ENCODE results near the gene ZNF639. TPM values are rescaled to one million over a fixed set of nuclear protein-coding genes. Genes with fewer than 3 reads are reported as not detected.

Gene ZNF639
- total RNA-seq, 2 donors from 2014 or later: 63.6 to 68.9 TPM

- H3K36me3 Mint-ChIP-seq (ENCODE audit: low read depth): no peaks in the 10 kb centered on the region
- H3K4me1 Mint-ChIP-seq: no peaks in the 10 kb centered on the region
- H3K27ac Mint-ChIP-seq: no peak overlapping the region
- H3K4me3 Mint-ChIP-seq: no peak overlapping the region
- ATAC-seq: no peak
- H3K9me3 ChIP-seq (ENCODE audit: control insufficient read depth, low read length, poor library complexity, severe bottlenecking): no peaks in the 10 kb centered on the region
- DNase-seq: no peak
- no peaks in the 10 kb centered on the region for H3K27me3 Mint-ChIP-seq
Observed at GRCh38 chr3:179330438-179330837, 7.6 kb downstream of the ZNF639 start.

- no peaks in the 10 kb centered on the region for H3K36me3 Mint-ChIP-seq (ENCODE audit: low read depth)
- DNase-seq: no peak
- no peaks in the 10 kb centered on the region for H3K9me3 ChIP-seq (ENCODE audit: control insufficient read depth, low read length, poor library complexity, severe bottlenecking)
- ATAC-seq: no peak
- H3K4me3 Mint-ChIP-seq: no peak overlapping the region
- no peaks in the 10 kb centered on the region for H3K27me3 Mint-ChIP-seq
- no peaks in the 10 kb centered on the region for H3K4me1 Mint-ChIP-seq
- no peak overlapping the region for H3K27ac Mint-ChIP-seq
Observed at GRCh38 chr3:179332240-179332639, 9.4 kb downstream of the ZNF639 start.

DNA sequence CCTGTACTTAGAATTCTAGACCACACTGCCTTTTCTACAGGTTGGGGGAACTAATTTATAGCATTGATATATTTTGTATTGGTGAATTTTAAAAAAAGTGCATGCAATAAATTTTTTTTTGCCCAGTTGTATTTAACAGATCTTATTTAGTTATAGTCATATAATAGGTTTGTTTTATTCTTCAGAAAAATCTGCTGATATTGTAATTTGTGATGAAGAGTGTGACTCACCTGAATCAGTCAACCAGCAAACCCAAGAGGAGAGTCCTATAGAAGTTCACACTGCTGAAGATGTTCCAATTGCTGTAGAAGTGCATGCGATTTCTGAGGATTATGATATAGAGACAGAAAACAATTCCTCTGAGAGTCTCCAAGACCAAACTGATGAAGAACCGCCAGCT is 10.3 kb downstream of the ZNF639 start:
- H3K27ac Mint-ChIP-seq: no peak overlapping the region
- no peaks in the 10 kb centered on the region for H3K4me1 Mint-ChIP-seq
- no peak overlapping the region for H3K4me3 Mint-ChIP-seq
- H3K27me3 Mint-ChIP-seq: no peaks in the 10 kb centered on the region
- no peaks in the 10 kb centered on the region for H3K9me3 ChIP-seq (ENCODE audit: control insufficient read depth, low read length, poor library complexity, severe bottlenecking)
- ATAC-seq (no peak), DNase-seq (no peak)
- no peaks in the 10 kb centered on the region for H3K36me3 Mint-ChIP-seq (ENCODE audit: low read depth)

DNA sequence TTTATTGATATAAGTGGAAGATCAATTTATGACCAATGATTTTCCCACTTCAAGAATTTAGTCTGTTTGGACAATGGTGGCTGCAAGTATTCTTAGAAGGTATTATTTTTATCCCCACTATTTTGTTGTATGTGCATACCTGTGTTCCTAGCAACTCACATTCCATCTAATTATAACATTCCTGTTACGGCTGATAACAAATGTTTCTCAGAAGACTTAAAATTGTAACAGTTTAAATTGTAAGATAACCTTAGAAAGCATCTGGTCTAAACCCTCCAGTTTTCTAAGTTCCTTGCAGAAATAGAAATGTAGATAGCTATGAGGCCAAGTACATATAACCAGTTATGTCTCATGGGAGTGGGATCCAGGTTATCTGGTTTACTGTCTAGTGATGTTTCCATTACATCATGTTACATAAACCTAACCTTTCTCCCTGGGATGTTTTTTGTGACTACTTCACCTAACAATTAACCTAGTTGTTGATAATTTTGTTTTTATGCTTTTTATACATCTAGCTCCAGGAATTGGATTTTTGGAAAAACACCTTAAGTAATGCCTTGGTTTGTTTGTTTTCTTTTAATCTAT is 13.6 kb downstream of the ZNF639 start:
- no peak overlapping the region for H3K4me3 Mint-ChIP-seq
- ATAC-seq: no peak
- no peaks in the 10 kb centered on the region for H3K27me3 Mint-ChIP-seq
- no peaks in the 10 kb centered on the region for H3K4me1 Mint-ChIP-seq
- no peak for DNase-seq
- peak overlapping the region; percentile 78 for H3K27ac Mint-ChIP-seq
- no peaks in the 10 kb centered on the region for H3K36me3 Mint-ChIP-seq (ENCODE audit: low read depth)
- H3K9me3 ChIP-seq (ENCODE audit: control insufficient read depth, low read length, poor library complexity, severe bottlenecking): no peaks in the 10 kb centered on the region

GRCh38 chr3:179347345-179348194 is 24.7 kb downstream of the ZNF639 start, which contains the start of gene MFN1:
TSS of gene MFN1 (plus strand) at chr3:179347709. CDS start at chr3:179348852, 1,143 bp downstream.
- Mint-ChIP-seq H3K27me3 (no peaks in the 10 kb centered on the region), H3K4me3 (peak within 1 kb of the TSS; percentile 99), H3K36me3 (ENCODE audit: low read depth) (no peaks in the 10 kb centered on the region), H3K27ac (peak within 1 kb of the TSS; percentile 90), H3K4me1 (peaks cover 10% of the 10 kb centered on the region)
- DNase-seq (peak; percentile 77 to 83 (median 79)), ATAC-seq (peak; percentile 99)
- no peaks in the 10 kb centered on the region for H3K9me3 ChIP-seq (ENCODE audit: control insufficient read depth, low read length, poor library complexity, severe bottlenecking)

DNA sequence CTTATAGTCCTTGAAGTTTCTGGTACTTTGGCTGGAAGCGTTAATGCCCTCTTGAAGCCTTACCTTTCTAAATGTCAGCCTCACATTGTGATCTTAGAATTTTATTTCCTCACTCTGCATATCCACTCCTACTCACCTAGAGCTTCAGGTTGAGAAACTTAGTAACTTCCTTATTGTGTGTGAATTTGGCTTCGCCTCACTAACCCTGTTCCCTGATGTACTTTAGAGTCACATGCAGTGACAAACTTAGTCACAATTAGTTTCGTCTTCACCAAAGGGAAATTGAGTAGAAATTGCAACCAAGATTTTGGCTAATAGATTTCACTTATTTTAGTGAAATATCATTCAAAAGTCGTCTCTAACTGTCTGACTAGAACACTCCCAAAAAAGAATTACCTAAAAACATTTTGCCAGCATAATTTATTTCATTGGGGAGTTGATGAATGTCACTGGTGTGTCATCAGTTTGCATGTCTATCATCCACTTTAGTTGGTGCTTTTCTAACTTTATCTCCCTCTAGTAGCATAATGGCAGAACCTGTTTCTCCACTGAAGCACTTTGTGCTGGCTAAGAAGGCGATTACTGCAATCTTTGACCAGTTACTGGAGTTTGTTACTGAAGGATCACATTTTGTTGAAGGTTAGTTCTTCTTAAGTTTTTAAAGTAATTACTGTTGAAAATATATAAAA is 25.6 kb downstream of the ZNF639 start:
- peak overlapping the region; percentile 99 for H3K4me3 Mint-ChIP-seq
- no peak for ATAC-seq
- no peaks in the 10 kb centered on the region for H3K9me3 ChIP-seq (ENCODE audit: control insufficient read depth, low read length, poor library complexity, severe bottlenecking)
- H3K36me3 Mint-ChIP-seq (ENCODE audit: low read depth): no peaks in the 10 kb centered on the region
- peaks cover 10% of the 10 kb centered on the region for H3K4me1 Mint-ChIP-seq
- no peaks in the 10 kb centered on the region for H3K27me3 Mint-ChIP-seq
- no peak for DNase-seq
- peak overlapping the region; percentile 90 for H3K27ac Mint-ChIP-seq

GRCh38 chr3:179355996-179356395 is 33.2 kb downstream of the ZNF639 start:
- Mint-ChIP-seq H3K27me3 (no peaks in the 10 kb centered on the region), H3K27ac (peak overlapping the region; percentile 87), H3K36me3 (ENCODE audit: low read depth) (peaks cover 10% of the 10 kb centered on the region), H3K4me1 (peaks cover 15% of the 10 kb centered on the region), H3K4me3 (no peak overlapping the region)
- no peak for ATAC-seq
- H3K9me3 ChIP-seq (ENCODE audit: control insufficient read depth, low read length, poor library complexity, severe bottlenecking): no peaks in the 10 kb centered on the region
- DNase-seq: no peak

DNA sequence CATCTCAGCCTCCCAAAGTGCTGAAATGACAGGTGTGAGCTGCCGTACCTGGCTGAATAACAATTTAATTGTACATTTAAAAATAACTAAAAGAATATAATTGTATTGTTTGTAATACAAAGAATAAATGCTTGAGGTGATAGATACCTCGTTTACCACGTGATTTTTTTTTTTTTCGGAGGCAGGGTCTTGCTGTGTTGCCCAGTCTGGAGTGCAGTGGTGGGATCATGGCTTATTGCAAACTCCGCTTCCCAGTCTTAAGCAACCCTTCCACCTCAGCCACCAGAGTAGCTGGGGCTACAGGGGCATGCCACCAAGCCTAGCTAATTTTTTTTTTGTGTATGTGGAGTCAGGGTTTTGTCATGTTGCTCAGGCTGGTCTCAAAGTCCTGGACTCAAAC is 40.5 kb downstream of the ZNF639 start:
- H3K36me3 Mint-ChIP-seq (ENCODE audit: low read depth): peaks cover 11% of the 10 kb centered on the region
- no peaks in the 10 kb centered on the region for H3K27me3 Mint-ChIP-seq
- no peaks in the 10 kb centered on the region for H3K9me3 ChIP-seq (ENCODE audit: control insufficient read depth, low read length, poor library complexity, severe bottlenecking)
- H3K4me1 Mint-ChIP-seq: peaks cover 4% of the 10 kb centered on the region
- no peak overlapping the region for H3K4me3 Mint-ChIP-seq
- no peak overlapping the region for H3K27ac Mint-ChIP-seq
- DNase-seq (no peak), ATAC-seq (no peak)

GRCh38 chr3:179369621-179370020 is 46.8 kb downstream of the ZNF639 start:
- H3K36me3 Mint-ChIP-seq (ENCODE audit: low read depth): peaks cover 9% of the 10 kb centered on the region
- no peaks in the 10 kb centered on the region for H3K27me3 Mint-ChIP-seq
- DNase-seq (no peak), ATAC-seq (no peak)
- peaks cover 4% of the 10 kb centered on the region for H3K4me1 Mint-ChIP-seq
- H3K9me3 ChIP-seq (ENCODE audit: control insufficient read depth, low read length, poor library complexity, severe bottlenecking): no peaks in the 10 kb centered on the region
- no peak overlapping the region for H3K27ac Mint-ChIP-seq
- no peak overlapping the region for H3K4me3 Mint-ChIP-seq

- H3K27ac Mint-ChIP-seq: no peak overlapping the region
- H3K9me3 ChIP-seq (ENCODE audit: control insufficient read depth, low read length, poor library complexity, severe bottlenecking): no peaks in the 10 kb centered on the region
- no peak for ATAC-seq
- H3K27me3 Mint-ChIP-seq: no peaks in the 10 kb centered on the region
- no peak overlapping the region for H3K4me3 Mint-ChIP-seq
- no peaks in the 10 kb centered on the region for H3K36me3 Mint-ChIP-seq (ENCODE audit: low read depth)
- no peaks in the 10 kb centered on the region for H3K4me1 Mint-ChIP-seq
- DNase-seq: no peak
Observed at GRCh38 chr3:179373938-179374337, 51.1 kb downstream of the ZNF639 start.

GRCh38 chr3:179375091-179375999 is 52.5 kb downstream of the ZNF639 start:
- Mint-ChIP-seq H3K36me3 (ENCODE audit: low read depth) (no peaks in the 10 kb centered on the region), H3K27ac (no peak overlapping the region), H3K27me3 (no peaks in the 10 kb centered on the region), H3K4me3 (no peak overlapping the region), H3K4me1 (peaks cover 2% of the 10 kb centered on the region)
- ATAC-seq (no peak), DNase-seq (no peak)
- H3K9me3 ChIP-seq (ENCODE audit: control insufficient read depth, low read length, poor library complexity, severe bottlenecking): no peaks in the 10 kb centered on the region

- Mint-ChIP-seq H3K4me3 (no peak overlapping the region), H3K4me1 (peaks cover 2% of the 10 kb centered on the region), H3K27ac (no peak overlapping the region), H3K27me3 (no peaks in the 10 kb centered on the region), H3K36me3 (ENCODE audit: low read depth) (no peaks in the 10 kb centered on the region)
- ATAC-seq (no peak), DNase-seq (no peak)
- H3K9me3 ChIP-seq (ENCODE audit: control insufficient read depth, low read length, poor library complexity, severe bottlenecking): no peaks in the 10 kb centered on the region
Observed at GRCh38 chr3:179376474-179376873, 53.6 kb downstream of the ZNF639 start.
